Astrocyte (in vitro differentiated cells and primary cell): ENCODE data around the gene RAVER2. TPM values are rescaled to one million over a fixed set of nuclear protein-coding genes. Genes with fewer than 3 reads are reported as not detected.

ENCODE experiments used
- DNase-seq: peaks from one replicate; pipeline ENCODE4 v3.0.0-alpha.2; 2010; ENCODE audit warnings: low read depth
- FAIRE-seq: peaks from 2 replicates; lab custom pipeline; 2011; peaks lifted over from hg19 to GRCh38; lab: Jason Lieb, UNC
- H2AFZ ChIP-seq: 2 replicates; pipeline ENCODE4 v1.6.0; 2012; ENCODE audit warnings: low read depth, low read length, inconsistent platforms
- H3K27ac ChIP-seq: 2 replicates; pipeline ENCODE4 v1.5.1; 2011; ENCODE audit warnings: low read depth, low read length, inconsistent platforms
- H3K27me3 ChIP-seq: 2 replicates; pipeline ENCODE4 v1.6.0; 2011; ENCODE audit warnings: low read length, inconsistent platforms; ENCODE audit not compliant: insufficient read depth
- H3K36me3 ChIP-seq: 2 replicates; pipeline ENCODE4 v1.5.1; 2011; ENCODE audit warnings: low read length, inconsistent platforms; ENCODE audit not compliant: insufficient read depth
- H3K4me1 ChIP-seq: 2 replicates; pipeline ENCODE4 v1.5.1; 2011; ENCODE audit warnings: low read length, inconsistent platforms; ENCODE audit not compliant: insufficient read depth
- H3K4me2 ChIP-seq: 2 replicates; pipeline ENCODE4 v1.6.0; 2012; ENCODE audit warnings: low read length, inconsistent platforms
- H3K4me3 ChIP-seq: 2 replicates; pipeline ENCODE4 v1.5.1; 2011; ENCODE audit warnings: low read depth, mild to moderate bottlenecking, low read length, inconsistent platforms; ENCODE audit not compliant: insufficient read depth
- H3K79me2 ChIP-seq: 2 replicates; pipeline ENCODE4 v1.6.0; 2012; ENCODE audit warnings: mild to moderate bottlenecking, low read length, inconsistent platforms; ENCODE audit not compliant: insufficient read depth
- H3K9ac ChIP-seq: 2 replicates; pipeline ENCODE4 v1.6.0; 2012; ENCODE audit warnings: mild to moderate bottlenecking, low read length, inconsistent platforms
- H3K9me3 ChIP-seq: 2 replicates; pipeline ENCODE4 v1.5.1; 2012; ENCODE audit warnings: low read depth, mild to moderate bottlenecking, low read length, inconsistent platforms; ENCODE audit not compliant: insufficient read depth
- H4K20me1 ChIP-seq: 2 replicates; pipeline ENCODE4 v1.6.0; 2012; ENCODE audit warnings: low read length, inconsistent platforms; ENCODE audit not compliant: insufficient read depth
- H3K27ac Mint-ChIP-seq: one replicate; pipeline ENCODE4 v1.8.0; 2021; ENCODE audit warnings: mild to moderate bottlenecking, mixed read lengths; ENCODE audit not compliant: unreplicated experiment
- H3K27me3 Mint-ChIP-seq: one replicate; pipeline ENCODE4 v1.8.0; 2021; ENCODE audit warnings: low read depth, mixed read lengths; ENCODE audit not compliant: unreplicated experiment
- H3K36me3 Mint-ChIP-seq: one replicate; pipeline ENCODE4 v1.8.0; 2021; ENCODE audit warnings: low read depth, mixed read lengths; ENCODE audit not compliant: unreplicated experiment
- H3K4me1 Mint-ChIP-seq: one replicate; pipeline ENCODE4 v1.8.0; 2021; ENCODE audit warnings: low read depth, mixed read lengths; ENCODE audit not compliant: unreplicated experiment
- H3K4me3 Mint-ChIP-seq: one replicate; pipeline ENCODE4 v1.8.0; 2021; ENCODE audit warnings: mild to moderate bottlenecking, moderate library complexity, mixed read lengths; ENCODE audit not compliant: unreplicated experiment
- H3K9me3 Mint-ChIP-seq: one replicate; pipeline ENCODE4 v1.8.0; 2021; ENCODE audit warnings: mild to moderate bottlenecking, mixed read lengths; ENCODE audit not compliant: unreplicated experiment
- CTCF ChIP-seq: IDR thresholded peaks from 2 replicates; pipeline ENCODE4 v1.5.1; 2011; ENCODE audit warnings: low read depth, mild to moderate bottlenecking, inconsistent platforms, low read length, moderate library complexity; ENCODE audit not compliant: insufficient read depth
- EZH2 ChIP-seq: IDR thresholded peaks from 2 replicates; pipeline ENCODE4 v1.6.1; 2012; ENCODE audit warnings: mild to moderate bottlenecking, low read length, inconsistent platforms; ENCODE audit not compliant: insufficient read depth
- total RNA-seq: library from RNA; stranded (reverse); gene quantifications from 2 replicates; pipeline ENCODE4 v1.2.1, GENCODE V29; 2021

The RAVER2 gene
- total RNA-seq, 1 donor from 2014 or later: 7.1 TPM

- H3K27ac Mint-ChIP-seq: no peak overlapping the region
- H3K9me3 Mint-ChIP-seq: no peaks in the 10 kb centered on the region
- H3K4me2 ChIP-seq: no peak overlapping the region
Measured at GRCh38 chr1:64849942-64850341, 105.1 kb downstream of the RAVER2 start.

GRCh38 chr1:64850846-64851245, 106.0 kb downstream of the RAVER2 start:
- no peaks in the 10 kb centered on the region for H3K79me2 ChIP-seq
- H3K9ac ChIP-seq: no peak overlapping the region
- Mint-ChIP-seq H3K4me3 (no peak overlapping the region), H3K4me1 (no peaks in the 10 kb centered on the region), H3K36me3 (peaks cover 49% of the 10 kb centered on the region), H3K27ac (no peak overlapping the region), H3K27me3 (no peaks in the 10 kb centered on the region), H3K9me3 (no peaks in the 10 kb centered on the region)
- no peak overlapping the region for H3K27ac ChIP-seq
- H3K4me2 ChIP-seq: no peak overlapping the region
- H3K27me3 ChIP-seq: no peaks in the 10 kb centered on the region
- no peaks in the 10 kb centered on the region for H3K9me3 ChIP-seq
- H4K20me1 ChIP-seq: peaks cover 4% of the 10 kb centered on the region
- no peak overlapping the region for H2AFZ ChIP-seq
- no peaks in the 10 kb centered on the region for H3K4me1 ChIP-seq
- TF ChIP-seq EZH2: no peak
- no peak for TF ChIP-seq CTCF
- FAIRE-seq (no peak), DNase-seq (no peak)
- H3K36me3 ChIP-seq: peaks cover 24% of the 10 kb centered on the region
- no peak overlapping the region for H3K4me3 ChIP-seq

More at GRCh38 chr1:64849942-64850341, 105.1 kb downstream of the RAVER2 start:
- Histone ChIP-seq H3K27me3 (no peaks in the 10 kb centered on the region), H4K20me1 (peaks cover 4% of the 10 kb centered on the region), H2AFZ (no peak overlapping the region), H3K79me2 (no peaks in the 10 kb centered on the region), H3K36me3 (peaks cover 22% of the 10 kb centered on the region), H3K9me3 (no peaks in the 10 kb centered on the region), H3K27ac (no peak overlapping the region), H3K9ac (no peak overlapping the region), H3K4me1 (no peaks in the 10 kb centered on the region), H3K4me3 (no peak overlapping the region)
- Mint-ChIP-seq H3K27me3 (no peaks in the 10 kb centered on the region), H3K4me3 (no peak overlapping the region), H3K36me3 (peaks cover 51% of the 10 kb centered on the region), H3K4me1 (no peaks in the 10 kb centered on the region)
- no peak for TF ChIP-seq CTCF
- no peak for TF ChIP-seq EZH2
- FAIRE-seq: no peak
- no peak for DNase-seq

GRCh38 chr1:64851664-64852063, 106.8 kb downstream of the RAVER2 start:
- no peak overlapping the region for H3K4me3 ChIP-seq
- H3K79me2 ChIP-seq: no peaks in the 10 kb centered on the region
- Mint-ChIP-seq H3K4me3 (no peak overlapping the region), H3K27ac (no peak overlapping the region), H3K4me1 (no peaks in the 10 kb centered on the region), H3K27me3 (no peaks in the 10 kb centered on the region), H3K9me3 (no peaks in the 10 kb centered on the region), H3K36me3 (peaks cover 44% of the 10 kb centered on the region)
- H3K4me2 ChIP-seq: no peak overlapping the region
- no peak overlapping the region for H3K27ac ChIP-seq
- H3K9me3 ChIP-seq: no peaks in the 10 kb centered on the region
- TF ChIP-seq CTCF: no peak
- no peak for TF ChIP-seq EZH2
- H4K20me1 ChIP-seq: peaks cover 4% of the 10 kb centered on the region
- FAIRE-seq (no peak), DNase-seq (no peak)
- H3K36me3 ChIP-seq: peaks cover 30% of the 10 kb centered on the region
- no peaks in the 10 kb centered on the region for H3K27me3 ChIP-seq
- no peak overlapping the region for H2AFZ ChIP-seq
- H3K9ac ChIP-seq: no peak overlapping the region
- no peaks in the 10 kb centered on the region for H3K4me1 ChIP-seq
